Activated CD4-positive, alpha-beta T cell treated with anti-CD3 and anti-CD28 coated beads, Interleukin-2, Interleukin-6, amounts not matched to agents 100 ng/mL and 50 ng/mL, durations not matched to agents 16 hours and 8 hours (primary cell): Measurements from ENCODE around the gene OR52M1.

Experiments
- DNase-seq: peaks from one replicate; pipeline ENCODE4 v3.0.0-alpha.2; 2020

The OR52M1 gene

GRCh38 chr11:4576880-4577279 is 31.9 kb downstream of the OR52M1 start:
- DNase-seq: no peak

GRCh38 chr11:4577761-4578160 is 32.8 kb downstream of the OR52M1 start:
- no peak for DNase-seq

- no peak for DNase-seq
Observed at GRCh38 chr11:4578624-4579023, 33.6 kb downstream of the OR52M1 start.

GRCh38 chr11:4580124-4580523 is 35.1 kb downstream of the OR52M1 start:
- no peak for DNase-seq

- no peak for DNase-seq
Observed at GRCh38 chr11:4581443-4581842, 36.5 kb downstream of the OR52M1 start, which contains the start of gene OR52I2. Gene OR52I2, plus strand, starts transcription at chr11:4581743.

- no peak for DNase-seq
Observed at GRCh38 chr11:4589017-4589416, 44.0 kb downstream of the OR52M1 start.

GRCh38 chr11:4593739-4594138 is 48.7 kb downstream of the OR52M1 start, which contains the start of gene OR52I1:
Gene OR52I1, plus strand, starts transcription at chr11:4594039. Its CDS starts 0 bp downstream, at chr11:4594039.
- no peak for DNase-seq
